HFFc6 (cell line): ENCODE results near the gene TACC2. TPM values are rescaled to one million over a fixed set of nuclear protein-coding genes. Genes with fewer than 3 reads are reported as not detected.
"Not testable (repeated sequence)": the region's sequence is repeated elsewhere in the genome, so short reads cannot be mapped to it uniquely, and the experiment has no call there.

Source experiments
- DNase-seq: peaks from one replicate; pipeline ENCODE4 v3.0.0-alpha.2; 2018
- H3K27ac Mint-ChIP-seq: 2 replicates; pipeline ENCODE4 v1.8.0; 2020; ENCODE audit warnings: mild to moderate bottlenecking, mixed read lengths
- H3K27me3 Mint-ChIP-seq: 2 replicates; pipeline ENCODE4 v1.8.0; 2021; ENCODE audit warnings: mild to moderate bottlenecking, moderate library complexity, mixed read lengths; ENCODE audit not compliant: insufficient read depth
- H3K36me3 Mint-ChIP-seq: 2 replicates; pipeline ENCODE4 v1.8.0; 2021; ENCODE audit warnings: low read depth, mixed read lengths
- H3K4me1 Mint-ChIP-seq: 2 replicates; pipeline ENCODE4 v1.8.0; 2020; ENCODE audit warnings: low read depth, mixed read lengths
- H3K4me3 Mint-ChIP-seq: 2 replicates; pipeline ENCODE4 v1.8.0; 2020; ENCODE audit warnings: mild to moderate bottlenecking, moderate library complexity, mixed read lengths
- H3K9me3 Mint-ChIP-seq: 2 replicates; pipeline ENCODE4 v1.8.0; 2020; ENCODE audit warnings: mild to moderate bottlenecking, mixed read lengths
- total RNA-seq, 6 experiments: library from RNA; stranded (reverse); fragmentation: NEBNext Ultra II Directional; extraction: Animal tissue kit (Norgen Biotek cat#: 25700); gene quantifications; 2 replicates in 1 of 6; 3 replicates in 5 of 6; pipeline ENCODE4 v1.2.3, GENCODE V29; 2021
- TF ChIP-seq, protein P1 (sequence below): fragments of 200-600 bp; sonication (generic); IDR thresholded peaks from 2 replicates; pipeline ENCODE4 v1.5.0; 2021; ENCODE audit warnings: antibody characterized with exemption, mild to moderate bottlenecking

Gene TACC2
- total RNA-seq, 6 experiments from 2014 or later, result 15.9 to 19.5 (median 17.5) TPM

DNA sequence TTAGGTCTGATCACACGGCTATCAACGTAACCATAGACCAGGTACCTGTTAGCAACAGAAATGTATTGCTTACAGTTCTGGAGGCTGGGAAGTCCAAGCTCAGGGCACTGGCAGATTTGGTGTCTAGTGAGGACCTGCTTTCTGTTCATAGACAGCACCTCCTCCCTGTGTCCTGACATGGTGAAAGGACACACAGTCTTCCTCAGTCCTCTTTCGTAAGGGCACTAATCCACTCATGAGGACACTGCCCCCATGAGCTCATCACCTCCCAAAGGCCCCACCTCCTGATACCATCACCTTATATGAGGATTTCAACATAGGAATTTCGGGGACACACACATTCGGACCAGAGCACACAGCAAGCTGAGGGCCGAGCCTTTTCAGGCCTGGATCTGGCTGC lies 210.7 kb downstream of the TACC2 start:
- peaks cover 2% of the 10 kb centered on the region; the same call in 1 of the 2 replicates for H3K27me3 Mint-ChIP-seq
- peaks cover 4% of the 10 kb centered on the region; the same call in 1 of the 2 replicates for H3K36me3 Mint-ChIP-seq
- H3K27ac Mint-ChIP-seq, result no peak overlapping the region
- peaks cover under 1% of the 10 kb centered on the region; the same call in 1 of the 2 replicates for H3K4me1 Mint-ChIP-seq
- no peak overlapping the region for H3K4me3 Mint-ChIP-seq
- H3K9me3 Mint-ChIP-seq, result no peaks in the 10 kb centered on the region
- TF ChIP-seq, protein P1, sequence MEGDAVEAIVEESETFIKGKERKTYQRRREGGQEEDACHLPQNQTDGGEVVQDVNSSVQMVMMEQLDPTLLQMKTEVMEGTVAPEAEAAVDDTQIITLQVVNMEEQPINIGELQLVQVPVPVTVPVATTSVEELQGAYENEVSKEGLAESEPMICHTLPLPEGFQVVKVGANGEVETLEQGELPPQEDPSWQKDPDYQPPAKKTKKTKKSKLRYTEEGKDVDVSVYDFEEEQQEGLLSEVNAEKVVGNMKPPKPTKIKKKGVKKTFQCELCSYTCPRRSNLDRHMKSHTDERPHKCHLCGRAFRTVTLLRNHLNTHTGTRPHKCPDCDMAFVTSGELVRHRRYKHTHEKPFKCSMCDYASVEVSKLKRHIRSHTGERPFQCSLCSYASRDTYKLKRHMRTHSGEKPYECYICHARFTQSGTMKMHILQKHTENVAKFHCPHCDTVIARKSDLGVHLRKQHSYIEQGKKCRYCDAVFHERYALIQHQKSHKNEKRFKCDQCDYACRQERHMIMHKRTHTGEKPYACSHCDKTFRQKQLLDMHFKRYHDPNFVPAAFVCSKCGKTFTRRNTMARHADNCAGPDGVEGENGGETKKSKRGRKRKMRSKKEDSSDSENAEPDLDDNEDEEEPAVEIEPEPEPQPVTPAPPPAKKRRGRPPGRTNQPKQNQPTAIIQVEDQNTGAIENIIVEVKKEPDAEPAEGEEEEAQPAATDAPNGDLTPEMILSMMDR, result no peak
- no peak for DNase-seq

DNA sequence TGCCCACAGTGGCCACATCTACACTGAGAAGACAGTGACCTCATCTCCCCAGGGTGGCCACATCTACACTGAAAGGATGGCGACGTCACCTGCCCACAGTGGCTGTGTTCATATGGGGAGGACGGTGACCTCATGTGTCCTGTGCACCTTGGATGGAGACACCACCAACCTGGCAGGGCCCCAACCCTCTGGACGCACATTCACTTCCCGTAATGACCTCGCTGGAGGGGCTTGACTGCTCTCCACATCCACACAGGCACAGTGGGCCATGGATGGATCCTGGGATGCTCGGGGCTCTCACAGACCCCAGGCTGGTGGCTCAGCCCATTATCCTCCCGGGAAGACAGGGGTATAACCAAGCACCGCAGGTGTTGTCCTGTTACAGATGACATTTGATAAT lies 212.4 kb downstream of the TACC2 start:
- H3K27ac Mint-ChIP-seq, result no peak overlapping the region
- H3K36me3 Mint-ChIP-seq, result no peaks in the 10 kb centered on the region
- H3K27me3 Mint-ChIP-seq, result no peaks in the 10 kb centered on the region
- DNase-seq, result no peak
- TF ChIP-seq, protein P1, result no peak
- no peaks in the 10 kb centered on the region for H3K9me3 Mint-ChIP-seq
- H3K4me1 Mint-ChIP-seq, result peaks cover 11% of the 10 kb centered on the region
- H3K4me3 Mint-ChIP-seq, result no peak overlapping the region

DNA sequence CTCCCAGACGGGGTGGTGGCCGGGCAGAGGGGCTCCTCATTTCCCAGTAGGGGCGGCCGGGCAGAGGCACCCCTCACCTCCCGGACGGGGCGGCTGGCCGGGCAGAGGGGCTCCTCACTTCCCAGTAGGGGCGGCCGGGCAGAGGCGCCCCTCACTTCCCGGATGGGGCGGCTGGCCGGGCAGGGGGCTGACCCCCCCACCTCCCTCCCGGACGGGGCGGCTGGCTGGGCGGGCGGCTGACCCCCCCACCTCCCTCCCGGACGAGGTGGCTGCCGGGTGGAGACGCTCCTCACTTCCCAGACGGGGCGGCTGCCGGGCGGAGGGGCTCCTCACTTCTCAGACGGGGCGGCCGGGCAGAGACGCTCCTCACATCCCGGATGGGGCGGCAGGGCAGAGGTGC lies 214.2 kb downstream of the TACC2 start:
- H3K27me3 Mint-ChIP-seq, H3K9me3 Mint-ChIP-seq, DNase-seq, H3K4me3 Mint-ChIP-seq, H3K36me3 Mint-ChIP-seq, H3K27ac Mint-ChIP-seq: not testable (repeated sequence)
- H3K4me1 Mint-ChIP-seq, result peaks cover 17% of the 10 kb centered on the region

DNA sequence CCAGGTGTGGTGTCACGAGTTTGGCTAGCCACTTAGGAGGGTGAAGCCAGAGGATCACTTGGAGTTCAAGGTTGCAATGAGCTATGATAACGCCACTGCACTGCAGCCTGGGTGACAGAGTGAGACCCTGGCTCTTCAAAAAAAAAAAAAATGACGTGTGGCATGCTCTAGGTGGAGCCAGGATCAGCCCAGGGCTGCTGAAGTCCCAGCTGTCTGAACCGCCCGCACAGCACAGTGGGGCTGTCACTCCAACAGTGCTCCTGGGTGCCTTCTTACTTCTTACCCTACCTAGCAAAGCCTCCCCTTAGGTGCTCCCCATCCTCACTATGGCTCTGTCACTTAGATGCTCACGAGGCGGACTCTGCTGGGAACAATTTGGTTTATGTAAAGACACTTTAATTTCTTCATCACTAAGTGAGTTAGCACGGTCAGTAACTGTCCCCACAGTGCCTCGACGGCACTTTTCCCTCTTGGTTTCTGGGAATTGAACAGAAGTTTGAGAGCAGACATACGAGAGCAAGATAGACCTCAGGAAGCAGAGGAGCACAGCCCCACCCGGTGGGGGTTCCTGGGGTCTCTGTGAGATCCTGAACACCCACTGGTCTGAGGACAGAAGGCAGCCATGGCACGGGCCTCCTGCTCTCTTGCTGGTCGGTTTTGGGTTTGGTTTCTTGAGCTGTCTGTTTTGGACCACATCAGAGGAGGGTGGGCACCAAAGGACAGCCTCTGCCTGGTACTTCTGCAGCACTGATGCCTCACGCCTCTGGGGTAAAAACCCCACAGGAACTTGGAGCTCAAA lies 215.9 kb downstream of the TACC2 start:
- no peaks in the 10 kb centered on the region for H3K9me3 Mint-ChIP-seq
- peaks cover 17% of the 10 kb centered on the region for H3K4me1 Mint-ChIP-seq
- peaks cover 2% of the 10 kb centered on the region; the same call in 1 of the 2 replicates for H3K27me3 Mint-ChIP-seq
- H3K36me3 Mint-ChIP-seq, result peaks cover under 1% of the 10 kb centered on the region
- TF ChIP-seq, protein P1, result peak; percentile 30; the same call in 1 of the 2 replicates
- H3K4me3 Mint-ChIP-seq, result no peak overlapping the region
- H3K27ac Mint-ChIP-seq, result no peak overlapping the region
- DNase-seq, result no peak

DNA sequence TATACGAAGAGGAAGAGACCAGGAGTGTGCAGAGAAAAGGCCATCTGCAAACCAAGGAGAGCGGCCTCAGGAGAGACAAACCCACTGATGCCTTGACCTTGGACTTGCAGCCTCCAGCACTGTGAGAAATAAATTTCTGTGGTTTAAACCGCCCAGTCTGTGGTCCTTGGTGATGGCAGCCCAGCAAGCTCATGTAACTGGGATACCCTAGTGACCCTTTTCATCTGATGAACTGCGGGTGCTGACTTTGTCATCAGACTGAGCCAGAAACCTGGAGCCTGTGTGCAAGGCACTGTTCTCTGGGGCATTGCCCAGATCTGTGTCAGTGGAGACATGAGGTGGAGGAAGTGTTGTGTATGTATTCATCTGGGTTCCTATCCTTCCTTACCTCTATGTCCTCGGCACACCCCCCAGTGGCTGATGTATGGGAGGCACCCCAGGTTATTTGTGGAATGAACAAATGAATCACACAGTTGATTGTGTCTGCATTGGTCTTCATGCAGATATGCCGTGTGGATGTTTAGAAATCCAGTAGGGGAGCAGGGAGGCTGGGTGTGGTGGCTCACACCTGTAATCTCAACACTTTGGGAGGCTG lies 217.6 kb downstream of the TACC2 start:
- TF ChIP-seq, protein P1, result peak; percentile 42
- Mint-ChIP-seq H3K9me3 (no peaks in the 10 kb centered on the region), H3K4me3 (no peak overlapping the region), H3K4me1 (peaks cover 17% of the 10 kb centered on the region), H3K36me3 (peaks cover 17% of the 10 kb centered on the region), H3K27ac (no peak overlapping the region), H3K27me3 (peaks cover 2% of the 10 kb centered on the region; the same call in 1 of the 2 replicates)
- peak; percentile 29 for DNase-seq

DNA sequence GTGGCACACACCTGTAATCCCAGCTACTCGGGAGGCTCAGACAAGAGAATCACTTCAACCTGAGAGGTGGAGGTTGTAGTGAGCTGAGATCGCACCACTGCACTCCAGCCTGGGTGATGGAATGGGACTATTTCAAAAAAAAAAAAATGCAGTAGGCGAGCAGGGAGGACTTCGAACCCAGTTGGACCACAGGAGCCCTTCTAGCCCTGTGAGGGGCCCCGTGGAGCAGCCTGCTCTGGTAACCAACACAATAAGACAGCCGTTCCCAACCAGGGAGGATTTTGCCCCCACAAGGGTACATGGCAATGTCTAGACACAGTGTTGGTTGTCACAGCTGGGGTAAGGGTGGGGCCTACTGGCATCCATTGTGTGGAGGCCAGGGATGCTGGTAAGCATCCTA lies 218.2 kb downstream of the TACC2 start:
- Mint-ChIP-seq H3K36me3 (peaks cover 23% of the 10 kb centered on the region), H3K27ac (no peak overlapping the region), H3K4me1 (peaks cover 17% of the 10 kb centered on the region), H3K27me3 (peaks cover 2% of the 10 kb centered on the region; the same call in 1 of the 2 replicates), H3K4me3 (no peak overlapping the region), H3K9me3 (no peaks in the 10 kb centered on the region)
- TF ChIP-seq, protein P1, result no peak
- no peak for DNase-seq
